ENCODE data around the gene ADGRE2. TPM values are rescaled to one million over a fixed set of nuclear protein-coding genes. Genes with fewer than 3 reads are reported as not detected.
"Not testable (repeated sequence)": the region's sequence is repeated elsewhere in the genome, so short reads cannot be mapped to it uniquely, and the experiment has no call there.

Gene ADGRE2
- under 0.01 and 0.12 TPM in 2 replicates for total RNA-seq

DNA sequence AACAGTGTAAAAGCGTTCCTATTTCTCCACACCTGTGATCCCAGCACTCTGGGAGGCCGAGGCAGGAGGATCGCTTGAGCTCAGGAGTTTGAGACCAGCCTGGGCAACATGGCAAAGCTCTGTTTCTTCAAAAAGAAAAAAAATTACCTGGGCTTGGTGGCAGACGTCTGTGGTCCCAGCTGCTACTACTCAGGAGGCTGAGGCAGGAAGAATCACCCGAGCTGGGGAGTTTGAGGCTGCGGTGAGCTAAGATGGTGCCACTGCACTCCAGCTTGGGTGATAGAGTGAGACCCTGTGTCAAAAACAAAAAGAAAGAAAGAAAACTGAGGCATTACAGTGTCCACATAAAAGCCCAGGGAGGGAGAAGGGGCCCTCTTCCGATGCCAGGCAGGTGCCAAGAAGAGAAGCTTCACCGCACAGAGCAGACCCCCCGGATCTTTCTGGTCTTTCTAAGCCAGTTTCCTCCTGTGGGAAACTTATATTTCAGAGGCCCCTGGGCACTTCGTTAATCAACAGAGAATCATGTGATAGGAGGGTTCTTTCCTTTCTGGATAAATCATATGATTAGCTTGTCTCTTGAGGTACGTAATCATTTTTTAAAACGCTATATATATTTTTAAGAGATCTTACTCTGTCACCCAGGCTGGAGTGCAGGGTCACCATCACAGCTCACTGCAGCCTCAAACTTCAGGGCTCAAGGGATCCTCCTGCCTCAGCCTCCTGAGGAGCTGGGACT lies at the start of gene ADGRE2:
ADGRE2 (minus strand) TSS at position 451 of the 736 bp plus-strand sequence. CDS start 1,804 bp downstream, outside the sequence.
- not testable (repeated sequence) for DNase-seq (ENCODE audit: low read depth); H3K4me3 ChIP-seq (ENCODE audit: low read depth, low read length)

DNA sequence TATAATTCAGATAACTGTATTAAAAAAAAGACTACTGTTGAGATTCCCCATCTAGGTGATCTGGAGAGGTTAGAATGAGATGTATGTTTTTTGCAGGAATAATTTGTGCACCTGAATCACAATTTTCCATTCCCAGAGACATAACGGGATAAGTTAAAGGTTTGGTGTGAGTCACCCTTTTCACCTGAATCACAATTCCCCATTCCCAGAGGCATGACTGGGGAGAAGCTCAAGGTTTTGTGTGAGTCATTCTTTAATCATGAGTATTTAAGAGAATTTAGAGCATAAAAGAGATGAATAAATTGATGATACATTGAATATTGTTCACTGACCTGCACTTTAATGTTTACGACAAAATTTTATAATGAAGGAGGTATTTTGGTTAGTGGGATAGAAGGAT lies 47.6 kb upstream of the ADGRE2 start:
- no peak overlapping the region for H3K4me3 ChIP-seq (ENCODE audit: low read depth, low read length)
- TF ChIP-seq, protein P1, sequence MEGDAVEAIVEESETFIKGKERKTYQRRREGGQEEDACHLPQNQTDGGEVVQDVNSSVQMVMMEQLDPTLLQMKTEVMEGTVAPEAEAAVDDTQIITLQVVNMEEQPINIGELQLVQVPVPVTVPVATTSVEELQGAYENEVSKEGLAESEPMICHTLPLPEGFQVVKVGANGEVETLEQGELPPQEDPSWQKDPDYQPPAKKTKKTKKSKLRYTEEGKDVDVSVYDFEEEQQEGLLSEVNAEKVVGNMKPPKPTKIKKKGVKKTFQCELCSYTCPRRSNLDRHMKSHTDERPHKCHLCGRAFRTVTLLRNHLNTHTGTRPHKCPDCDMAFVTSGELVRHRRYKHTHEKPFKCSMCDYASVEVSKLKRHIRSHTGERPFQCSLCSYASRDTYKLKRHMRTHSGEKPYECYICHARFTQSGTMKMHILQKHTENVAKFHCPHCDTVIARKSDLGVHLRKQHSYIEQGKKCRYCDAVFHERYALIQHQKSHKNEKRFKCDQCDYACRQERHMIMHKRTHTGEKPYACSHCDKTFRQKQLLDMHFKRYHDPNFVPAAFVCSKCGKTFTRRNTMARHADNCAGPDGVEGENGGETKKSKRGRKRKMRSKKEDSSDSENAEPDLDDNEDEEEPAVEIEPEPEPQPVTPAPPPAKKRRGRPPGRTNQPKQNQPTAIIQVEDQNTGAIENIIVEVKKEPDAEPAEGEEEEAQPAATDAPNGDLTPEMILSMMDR (conservative IDR thresholded peaks at IDR 0.05; ENCODE audit: low read depth, low read length): no peak
- no peak for DNase-seq (ENCODE audit: low read depth)

DNA sequence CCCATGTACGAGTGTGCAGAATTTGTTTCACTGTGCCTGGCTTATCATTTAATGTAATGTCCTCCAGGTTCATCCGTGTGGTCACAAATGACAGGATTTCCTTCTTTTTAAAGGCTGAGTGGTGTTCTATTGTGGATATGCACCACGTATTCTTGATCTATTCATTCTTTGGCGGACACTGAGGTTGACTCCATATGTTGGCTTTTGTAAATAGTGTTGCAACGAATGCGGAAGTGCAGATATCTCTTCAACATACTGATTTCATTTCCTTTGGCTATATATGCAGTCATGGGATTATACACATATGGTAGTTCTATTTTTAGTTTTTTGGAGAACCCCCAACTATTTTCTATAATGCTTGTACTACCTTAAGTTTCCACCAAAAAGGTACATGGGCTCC lies 43.6 kb upstream of the ADGRE2 start:
- TF ChIP-seq, protein P1 (conservative IDR thresholded peaks at IDR 0.05; ENCODE audit: low read depth, low read length): no peak
- no peak for DNase-seq (ENCODE audit: low read depth)

DNA sequence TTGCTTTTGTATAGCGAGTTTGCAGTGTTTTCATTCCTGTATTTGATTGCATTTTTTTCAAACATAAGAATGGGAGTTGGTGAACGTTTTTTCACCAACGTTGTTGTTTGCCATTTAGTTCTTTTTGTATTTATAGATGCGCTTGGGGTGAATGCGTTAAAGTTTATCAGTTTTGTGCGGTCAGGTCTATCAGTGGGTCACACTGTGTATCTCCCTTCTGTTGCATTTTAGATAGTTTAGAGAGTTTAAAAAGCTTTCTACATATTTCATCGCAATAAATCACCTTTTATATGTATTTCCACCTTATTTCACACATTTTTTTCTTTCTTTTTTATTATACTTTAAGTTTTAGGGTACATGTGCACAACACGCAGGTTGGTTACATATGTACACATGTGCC lies 40.2 kb upstream of the ADGRE2 start:
- TF ChIP-seq, protein P1 (conservative IDR thresholded peaks at IDR 0.05; ENCODE audit: low read depth, low read length): no peak
- DNase-seq (ENCODE audit: low read depth): no peak
- H3K4me3 ChIP-seq (ENCODE audit: low read depth, low read length): no peak overlapping the region

More for the DNA sequence above, 43.6 kb upstream of the ADGRE2 start:
- H3K4me3 ChIP-seq (ENCODE audit: low read depth, low read length): no peak overlapping the region

DNA sequence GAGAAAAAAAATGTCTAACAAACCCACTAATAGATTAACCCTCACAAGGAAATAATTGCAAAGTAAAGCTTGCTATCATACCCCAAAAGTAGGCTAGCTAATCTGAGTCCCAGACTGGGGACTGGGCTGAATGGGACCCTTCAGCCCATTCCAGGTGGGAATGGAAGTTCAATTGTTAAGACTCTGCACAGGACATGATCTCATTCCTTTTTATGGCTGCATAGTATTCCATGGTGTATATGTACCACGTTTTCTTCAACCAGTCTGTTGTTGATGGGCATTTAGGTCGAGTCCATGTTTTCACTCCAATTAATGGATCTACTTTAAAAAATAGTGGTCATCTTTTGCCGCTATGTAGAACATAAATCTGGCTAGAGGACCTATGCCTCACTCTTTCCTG lies 38.7 kb upstream of the ADGRE2 start:
- no peak for DNase-seq (ENCODE audit: low read depth)
- TF ChIP-seq, protein P1 (conservative IDR thresholded peaks at IDR 0.05; ENCODE audit: low read depth, low read length): no peak
- H3K4me3 ChIP-seq (ENCODE audit: low read depth, low read length): no peak overlapping the region

DNA sequence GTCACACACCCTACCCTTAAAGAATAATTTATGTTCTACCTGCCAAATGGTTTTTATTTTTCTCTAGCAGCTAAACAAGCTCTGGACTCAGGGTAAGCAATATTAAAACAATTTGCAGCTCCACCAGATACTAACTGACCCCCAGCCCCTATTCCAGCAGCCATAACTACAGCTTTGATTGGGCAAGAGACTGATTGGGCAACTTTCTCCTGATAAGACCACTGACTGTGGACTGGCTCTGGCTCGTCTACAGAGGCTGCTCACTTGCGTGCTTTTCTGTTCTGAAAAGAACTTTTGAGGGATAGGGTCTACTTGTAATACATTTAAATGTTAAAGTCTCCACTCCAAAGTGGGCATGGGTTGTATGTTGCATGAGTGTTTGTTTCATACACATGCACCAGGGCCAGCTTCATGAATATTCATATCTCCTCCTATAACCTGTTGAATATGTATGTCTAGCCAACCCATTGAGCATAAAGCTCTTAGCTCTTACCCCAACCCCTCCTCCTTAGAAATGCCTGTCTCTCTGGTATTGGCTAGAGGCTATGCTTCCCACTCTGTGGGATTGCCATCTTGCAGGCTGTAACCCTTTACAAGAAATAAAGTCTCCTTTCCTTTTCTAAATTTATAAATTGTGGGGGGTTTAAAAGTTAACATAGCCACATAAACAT lies 36.8 kb upstream of the ADGRE2 start:
- TF ChIP-seq, protein P1 (conservative IDR thresholded peaks at IDR 0.05; ENCODE audit: low read depth, low read length): no peak
- DNase-seq (ENCODE audit: low read depth): no peak
- H3K4me3 ChIP-seq (ENCODE audit: low read depth, low read length): no peak overlapping the region

DNA sequence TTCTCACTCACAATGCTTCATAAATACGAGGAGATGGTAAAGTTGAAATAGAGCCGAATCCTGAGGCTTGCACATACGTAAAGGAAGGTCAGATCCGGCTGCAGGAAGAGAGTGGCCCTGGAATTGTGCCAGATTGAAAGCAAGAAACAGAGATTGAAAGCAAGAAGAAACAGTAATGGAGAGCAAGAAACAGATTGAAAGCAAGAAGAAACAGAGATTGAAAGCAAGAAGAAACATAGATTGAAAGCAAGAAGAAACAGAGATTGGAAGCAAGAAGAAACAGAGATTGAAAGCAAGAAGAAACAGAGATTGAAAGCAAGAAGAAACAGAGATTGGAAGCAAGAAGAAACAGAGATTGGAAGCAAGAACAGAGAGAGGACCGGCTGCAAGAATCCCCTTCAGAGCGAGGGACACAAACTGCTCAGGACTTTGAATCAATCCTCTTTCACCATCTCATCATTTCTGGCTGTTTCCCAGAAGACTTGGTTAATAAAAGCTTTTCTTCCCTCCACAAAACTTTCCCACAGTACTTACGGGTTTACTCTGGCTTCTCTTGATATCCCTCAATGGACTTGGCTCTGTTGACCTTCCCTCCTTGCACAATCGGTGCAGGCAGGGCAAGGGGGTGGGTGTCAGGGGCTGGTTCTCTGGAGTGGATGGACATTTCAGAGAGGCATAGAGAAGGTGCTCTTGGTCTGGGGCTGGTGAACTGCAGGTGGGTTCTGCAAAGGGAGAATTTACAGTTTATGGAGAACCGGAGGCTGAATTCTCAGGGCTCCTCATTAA lies 31.1 kb upstream of the ADGRE2 start:
- no peak for DNase-seq (ENCODE audit: low read depth)
- H3K4me3 ChIP-seq (ENCODE audit: low read depth, low read length): no peak overlapping the region
- TF ChIP-seq, protein P1 (conservative IDR thresholded peaks at IDR 0.05; ENCODE audit: low read depth, low read length): no peak
